ENCODE measurements around the gene C10orf67.
"Not testable (repeated sequence)": the region's sequence is repeated elsewhere in the genome, so short reads cannot be mapped to it uniquely, and the experiment has no call there.

- TF ChIP-seq CTCF (conservative IDR thresholded peaks at IDR 0.05 in 1 of 2, IDR thresholded peaks at IDR 0.05 in 1 of 2; ENCODE audit: extremely low read depth in 1 of 2, insufficient read depth in 1 of 2, low read depth in 1 of 2, low read length in 2 of 2); EZH2 (IDR thresholded peaks at IDR 0.05; ENCODE audit: borderline replicate concordance, low read length): not testable (repeated sequence)
These were observed 102.8 kb downstream of the C10orf67 start for GRCh38 chr10:23241779-23242178.

Data from mammary epithelial cell (primary cell).